ENCODE data around the gene RPL29.

DNA sequence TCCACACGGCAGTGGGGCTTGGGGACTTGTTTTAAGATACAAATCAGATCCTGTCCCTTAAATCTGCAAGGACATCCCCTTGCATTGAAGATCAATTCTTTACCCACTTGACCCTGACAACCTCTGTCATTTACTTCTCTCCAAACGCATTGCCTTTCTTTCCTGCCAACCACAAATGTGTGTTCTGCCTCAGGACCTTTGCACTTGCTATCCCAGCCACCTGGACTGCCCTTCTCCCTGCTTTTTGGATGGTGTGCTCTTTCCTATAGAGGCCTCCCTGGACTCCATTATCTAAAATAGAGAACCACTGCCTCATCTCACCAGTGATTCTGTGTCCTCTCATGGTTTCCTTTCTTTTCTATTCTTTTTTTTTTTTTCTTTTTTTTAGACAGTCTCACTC, 1.5 kb upstream of the RPL29 start:
- TF ChIP-seq, protein P1, sequence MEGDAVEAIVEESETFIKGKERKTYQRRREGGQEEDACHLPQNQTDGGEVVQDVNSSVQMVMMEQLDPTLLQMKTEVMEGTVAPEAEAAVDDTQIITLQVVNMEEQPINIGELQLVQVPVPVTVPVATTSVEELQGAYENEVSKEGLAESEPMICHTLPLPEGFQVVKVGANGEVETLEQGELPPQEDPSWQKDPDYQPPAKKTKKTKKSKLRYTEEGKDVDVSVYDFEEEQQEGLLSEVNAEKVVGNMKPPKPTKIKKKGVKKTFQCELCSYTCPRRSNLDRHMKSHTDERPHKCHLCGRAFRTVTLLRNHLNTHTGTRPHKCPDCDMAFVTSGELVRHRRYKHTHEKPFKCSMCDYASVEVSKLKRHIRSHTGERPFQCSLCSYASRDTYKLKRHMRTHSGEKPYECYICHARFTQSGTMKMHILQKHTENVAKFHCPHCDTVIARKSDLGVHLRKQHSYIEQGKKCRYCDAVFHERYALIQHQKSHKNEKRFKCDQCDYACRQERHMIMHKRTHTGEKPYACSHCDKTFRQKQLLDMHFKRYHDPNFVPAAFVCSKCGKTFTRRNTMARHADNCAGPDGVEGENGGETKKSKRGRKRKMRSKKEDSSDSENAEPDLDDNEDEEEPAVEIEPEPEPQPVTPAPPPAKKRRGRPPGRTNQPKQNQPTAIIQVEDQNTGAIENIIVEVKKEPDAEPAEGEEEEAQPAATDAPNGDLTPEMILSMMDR (conservative IDR thresholded peaks at IDR 0.05 in 1 of 2, IDR thresholded peaks at IDR 0.05 in 1 of 2; ENCODE audit: extremely low read depth in 1 of 2, insufficient read depth in 1 of 2, low read depth in 1 of 2, low read length in 2 of 2) = no peak
- TF ChIP-seq EZH2 (IDR thresholded peaks at IDR 0.05; ENCODE audit: borderline replicate concordance, low read length) = no peak
